ENCODE data around the gene ZNF92.
"Not testable (repeated sequence)": the region's sequence is repeated elsewhere in the genome, so short reads cannot be mapped to it uniquely, and the experiment has no call there.

ZNF92 gene

GRCh38 chr7:65429642-65430343 lies 56.1 kb downstream of the ZNF92 start:
- no peak for DNase-seq

- no peak for DNase-seq
Measured at GRCh38 chr7:65430344-65431186, 56.9 kb downstream of the ZNF92 start.

GRCh38 chr7:65434307-65434706 lies 60.7 kb downstream of the ZNF92 start:
- no peak for DNase-seq

- no peak for DNase-seq
Measured at GRCh38 chr7:65436163-65436562, 62.5 kb downstream of the ZNF92 start.

DNA sequence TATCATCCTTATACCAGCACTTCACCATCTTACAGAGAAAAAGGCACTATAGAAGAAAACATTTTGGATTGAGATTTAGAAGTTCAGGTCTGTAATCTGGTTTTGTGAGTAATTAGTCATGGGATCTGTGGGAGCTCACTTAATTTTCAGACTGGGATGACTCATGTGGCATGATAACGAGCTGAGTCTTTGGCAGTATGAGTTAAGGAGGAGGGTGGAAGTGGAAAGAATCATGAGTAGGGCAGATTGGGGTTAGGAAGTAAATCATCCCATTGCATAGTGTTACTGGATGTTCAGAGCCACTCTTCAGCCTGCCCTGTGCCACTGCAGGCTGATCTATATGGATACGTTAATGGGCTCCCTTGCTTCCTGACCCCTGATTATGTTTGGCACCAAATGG lies 64.9 kb downstream of the ZNF92 start:
- DNase-seq = no peak

- DNase-seq = no peak
Measured at GRCh38 chr7:65441010-65441409, 67.4 kb downstream of the ZNF92 start.

DNA sequence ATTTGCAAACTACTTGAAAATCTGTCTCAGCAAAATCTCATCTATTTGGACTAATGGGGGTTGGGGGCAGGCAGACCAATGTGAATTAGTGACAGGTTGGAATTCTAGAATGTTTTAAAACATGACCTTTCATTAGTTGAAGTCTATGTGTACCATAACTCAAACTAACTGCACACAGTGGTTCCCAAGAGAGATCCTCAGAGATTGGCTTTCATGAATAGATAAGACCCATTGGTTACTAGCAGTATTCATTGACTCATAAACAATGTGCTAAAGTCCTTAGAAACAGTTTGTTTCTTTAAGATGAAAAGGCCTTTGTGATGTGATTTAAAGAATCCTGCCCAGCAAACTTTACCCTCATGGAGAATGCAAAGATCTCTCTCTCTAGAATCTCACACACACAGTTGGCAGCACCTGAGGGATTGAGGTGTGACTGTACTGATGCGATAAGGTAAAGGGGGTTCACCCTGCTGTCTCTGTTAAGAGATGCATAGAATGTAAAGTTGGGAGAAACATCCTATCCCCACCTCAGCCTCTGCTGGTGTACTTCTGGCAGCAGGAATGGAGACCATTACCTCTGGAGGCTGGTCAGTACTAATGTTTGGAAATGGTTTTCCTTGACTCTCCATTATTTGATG lies 70.7 kb downstream of the ZNF92 start:
- DNase-seq = no peak

DNA sequence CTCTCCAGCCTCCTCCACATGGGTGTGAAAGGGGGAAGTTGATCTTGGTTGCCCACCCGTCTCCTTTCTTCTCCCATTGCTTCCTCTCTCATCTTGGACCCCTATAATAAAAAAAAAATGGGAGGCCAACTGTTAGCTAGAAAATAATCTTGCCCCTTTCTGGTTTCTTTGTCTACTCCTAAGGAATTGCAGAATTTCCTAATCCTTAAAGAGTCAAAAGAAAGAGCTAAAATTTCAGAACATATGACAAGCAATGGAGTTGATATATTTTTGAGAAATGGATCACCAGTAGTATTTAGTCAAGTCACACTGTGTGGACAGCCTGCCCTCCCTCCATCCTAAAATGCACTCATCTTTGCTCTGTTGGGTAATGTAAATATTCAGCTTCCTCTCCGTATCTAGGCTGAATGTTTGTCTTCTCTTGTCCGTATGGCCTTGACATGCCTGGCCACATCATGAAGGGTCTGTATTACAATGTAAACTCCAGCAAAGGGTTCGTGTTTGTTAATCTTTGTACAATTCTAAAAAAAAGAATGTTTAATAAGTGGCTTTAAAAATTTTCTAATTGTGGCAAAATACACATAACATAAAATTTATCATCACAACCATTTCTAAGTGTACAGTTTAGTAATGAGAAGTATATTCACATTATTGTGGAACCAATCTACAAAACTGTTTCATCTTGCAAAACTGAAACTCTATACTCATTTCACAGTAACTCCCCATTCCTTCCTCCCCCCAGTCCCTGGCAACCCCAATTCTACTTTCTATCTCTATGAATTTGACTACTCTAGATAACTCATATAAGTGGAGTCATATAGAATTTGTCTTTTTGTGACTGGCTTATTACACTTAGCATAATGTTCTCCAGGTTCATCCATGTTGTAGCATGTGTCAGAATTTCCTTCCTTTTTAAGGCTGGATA lies 71.5 kb downstream of the ZNF92 start:
- no peak for DNase-seq

GRCh38 chr7:65447041-65447440 lies 73.4 kb downstream of the ZNF92 start:
- DNase-seq = not testable (repeated sequence)

DNA sequence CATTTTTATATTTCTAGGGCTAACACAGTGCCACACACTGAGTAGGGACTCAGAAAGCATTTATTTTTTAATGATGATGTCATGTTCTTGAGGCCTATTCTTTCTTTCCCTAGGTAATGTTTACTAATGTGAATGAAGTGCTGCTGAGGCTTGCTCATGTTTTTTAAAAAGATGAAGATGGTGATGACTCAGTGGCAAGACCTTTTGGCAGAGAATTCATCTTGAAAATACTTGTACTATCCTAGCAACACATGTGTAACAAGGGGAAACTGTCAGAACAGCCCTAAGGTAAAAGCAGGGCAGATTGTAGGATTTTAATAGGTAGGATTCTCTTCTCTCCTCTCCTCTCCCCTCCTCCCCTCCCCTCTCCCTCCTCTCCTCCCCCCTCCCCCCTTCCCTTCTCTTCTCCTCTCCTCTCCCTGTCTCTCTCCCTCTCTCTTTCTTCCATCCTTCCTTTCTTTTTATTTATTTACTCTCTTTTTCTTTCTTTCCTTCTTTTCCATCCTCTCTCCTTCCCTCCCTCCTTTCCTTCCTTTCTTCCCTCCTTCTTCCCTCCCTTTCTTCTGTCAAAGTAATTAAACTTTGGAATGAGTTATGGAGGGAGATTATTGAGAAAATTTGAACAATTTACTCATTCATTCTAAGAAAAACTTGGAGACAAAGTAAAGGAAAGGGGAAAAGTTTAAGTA lies 75.3 kb downstream of the ZNF92 start:
- no peak for DNase-seq

DNA sequence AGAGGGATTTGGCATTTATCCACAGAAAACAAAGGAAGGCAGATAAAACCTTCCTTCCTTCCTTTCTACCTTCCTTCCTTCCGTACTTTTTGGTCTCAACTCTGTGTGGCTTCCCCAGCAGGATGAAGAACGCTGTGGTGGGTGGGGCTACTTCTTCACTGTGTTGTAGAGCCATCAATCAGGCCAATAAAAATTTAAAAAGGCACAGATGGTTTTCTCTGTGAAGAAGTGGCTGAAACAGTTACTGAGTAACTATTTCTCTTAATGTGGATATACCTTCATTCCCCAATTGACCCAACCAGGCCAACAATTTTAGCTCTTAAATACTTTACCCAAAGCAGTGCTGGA lies 75.8 kb downstream of the ZNF92 start:
- DNase-seq = no peak
